K562 (cell line): ENCODE data around the gene UQCR11. TPM values are rescaled to one million over a fixed set of nuclear protein-coding genes. Genes with fewer than 3 reads are reported as not detected.

Source experiments
- BACH1 ChIP-seq: fragments of 200-800 bp; sonication (Bioruptor generic); IDR thresholded peaks from 2 replicates; pipeline ENCODE4 v1.6.1; 2016; ENCODE audit warnings: missing genetic modification characterization, missing compliant biosample characterization
- BMI1 ChIP-seq: fragments of 150-350 bp; IDR thresholded peaks from 2 replicates; pipeline ENCODE4 v1.6.1; 2014; ENCODE audit warnings: low read length
- CBX1 ChIP-seq: sonication (generic); IDR thresholded peaks from 2 replicates; pipeline ENCODE4 v1.6.1; 2016; ENCODE audit warnings: antibody characterized with exemption, low read depth, mild to moderate bottlenecking
- CREB1 ChIP-seq, 2 experiments: sonication (generic) in 1 of 2; formaldehyde crosslinking in 1 of 2; IDR thresholded peaks; 2 replicates each; pipeline versions ENCODE4 v1.6.1 to v1.8.0; 2012 to 2022; ENCODE audit warnings: inconsistent platforms in 1 of 2, mild to moderate bottlenecking in 1 of 2, missing genetic modification reagents in 1 of 2, moderate library complexity in 1 of 2
- ESRRA ChIP-seq: fragments of 450-650 bp; IDR thresholded peaks from 2 replicates; pipeline ENCODE4 v1.6.1; 2014; ENCODE audit warnings: low read depth, mild to moderate bottlenecking, moderate library complexity, borderline replicate concordance
- GATAD2B ChIP-seq: fragments of 450-650 bp; IDR thresholded peaks from 2 replicates; pipeline ENCODE4 v1.6.1; 2017; ENCODE audit warnings: mild to moderate bottlenecking, borderline replicate concordance
- GTF2B ChIP-seq: IDR thresholded peaks from 2 replicates; pipeline ENCODE4 v1.6.1; 2011; ENCODE audit not compliant: insufficient read length; ENCODE audit errors: extremely low read depth
- HDGF ChIP-seq: fragments of 450-650 bp; IDR thresholded peaks from 2 replicates; pipeline ENCODE4 v1.6.1; 2016
- KAT2B ChIP-seq: IDR thresholded peaks from one replicate; pipeline ENCODE4 v1.6.1; 2012; ENCODE audit warnings: low read depth, mild to moderate bottlenecking, control low read depth, inconsistent platforms, low read length, moderate library complexity
- KAT8 ChIP-seq: fragments of 450-650 bp; IDR thresholded peaks from 2 replicates; pipeline ENCODE4 v1.6.1; 2016; ENCODE audit warnings: low read depth, mild to moderate bottlenecking
- KDM2B ChIP-seq: fragments of 250-450 bp; sonication (Bioruptor Pico); IDR thresholded peaks from 2 replicates; pipeline ENCODE4 v1.8.0; 2021; ENCODE audit warnings: mild to moderate bottlenecking, moderate library complexity
- MED1 ChIP-seq: sonication (generic); formaldehyde crosslinking; IDR thresholded peaks from 2 replicates; pipeline ENCODE4 v1.8.1; 2023; ENCODE audit warnings: missing genetic modification reagents, borderline replicate concordance
- MYBL2 ChIP-seq, 2 experiments: fragments of 450-650 bp in 1 of 2; sonication (generic) in 1 of 2; formaldehyde crosslinking in 1 of 2; IDR thresholded peaks; 2 replicates each; pipeline versions ENCODE4 v1.6.1 to v1.8.1; 2017 to 2022; ENCODE audit warnings: borderline replicate concordance in 1 of 2, inconsistent platforms in 1 of 2, low read depth in 1 of 2, mild to moderate bottlenecking in 1 of 2, missing genetic modification reagents in 1 of 2, moderate library complexity in 1 of 2
- PML ChIP-seq: IDR thresholded peaks from 2 replicates; pipeline ENCODE4 v1.6.1; 2012; ENCODE audit warnings: low read length, inconsistent platforms
- POLR2G ChIP-seq: fragments of 200-400 bp; formaldehyde crosslinking; IDR thresholded peaks from 2 replicates; pipeline ENCODE4 v1.6.1; 2017; ENCODE audit warnings: low read depth, mild to moderate bottlenecking, antibody characterized with exemption, low read length, moderate library complexity
- RB1 ChIP-seq: fragments of 450-650 bp; IDR thresholded peaks from 2 replicates; pipeline ENCODE4 v1.6.1; 2017; ENCODE audit warnings: low read depth, mild to moderate bottlenecking
- RFX7 ChIP-seq: fragments of 250-450 bp; sonication (Bioruptor Pico); IDR thresholded peaks from 2 replicates; pipeline ENCODE4 v1.5.1; 2021; ENCODE audit warnings: mild to moderate bottlenecking
- SRSF7 ChIP-seq: fragments of 200-400 bp; formaldehyde crosslinking; optimal IDR thresholded peaks from 2 replicates; pipeline ENCODE3; 2017; ENCODE audit warnings: mild to moderate bottlenecking, low read depth, low read length
- TAF7 ChIP-seq: fragments of 450-650 bp; IDR thresholded peaks from 2 replicates; pipeline ENCODE4 v1.6.1; 2016; ENCODE audit warnings: missing genetic modification characterization, missing compliant biosample characterization
- TCF7 ChIP-seq: sonication (generic); IDR thresholded peaks from 2 replicates; pipeline ENCODE4 v1.6.1; 2016; ENCODE audit warnings: antibody characterized with exemption, borderline replicate concordance
- USF1 ChIP-seq: sonication (generic); formaldehyde crosslinking; IDR thresholded peaks from 2 replicates; pipeline ENCODE4 v1.9.0; 2022; ENCODE audit warnings: mild to moderate bottlenecking, missing genetic modification reagents
- ZBED1 ChIP-seq: IDR thresholded peaks from 2 replicates; pipeline ENCODE4 v1.6.1; 2014
- ZNF239 ChIP-seq: fragments of 250-450 bp; sonication (Bioruptor Pico); IDR thresholded peaks from 2 replicates; pipeline ENCODE4 v1.4.0; 2020; ENCODE audit warnings: mild to moderate bottlenecking
- ZNF282 ChIP-seq: sonication (generic); formaldehyde crosslinking; IDR thresholded peaks from 2 replicates; pipeline ENCODE4 v1.8.1; 2023; ENCODE audit warnings: missing genetic modification reagents
- polyA plus RNA-seq, 8 experiments: library from polyadenylated mRNA; depleted of rRNA in 4 of 8; stranded (reverse) in 5 of 8; unstranded in 3 of 8; fragments of >200 nt; fragmentation: Nextera tagmentation in 2 of 8; fragmentation: Illumina TruSeq in 1 of 8; extraction: Ambion mirVana in 2 of 8; extraction: Trizol in 1 of 8; gene quantifications; 2 replicates each; pipeline versions ENCODE4 v1.2.1 to v1.2.3, GENCODE V29; 2011 to 2014; ENCODE audit warnings: inconsistent platforms in 1 of 8, missing spikeins in 1 of 8
- total RNA-seq, 7 experiments: library from RNA; depleted of rRNA in 6 of 7; stranded (reverse); fragments of >200 nt in 6 of 7; fragmentation: Illumina TruSeq in 2 of 7; extraction: Trizol in 2 of 7; gene quantifications; 2 replicates each; pipeline versions ENCODE4 v1.2.1 to v1.2.3, GENCODE V29; 2011 to 2021; ENCODE audit warnings: low replicate concordance in 1 of 7
- TF ChIP-seq, protein P1 (sequence below): sonication (generic); formaldehyde crosslinking; IDR thresholded peaks from 2 replicates; pipeline ENCODE4 v1.8.0; 2022; ENCODE audit warnings: mild to moderate bottlenecking, low read depth, missing genetic modification reagents
- TF ChIP-seq, protein P2 (sequence below), 3 experiments: fragments of 200-800 bp in 1 of 3; sonication (Bioruptor generic) in 1 of 3; sonication (generic) in 1 of 3; formaldehyde crosslinking in 1 of 3; IDR thresholded peaks; 2 replicates each; pipeline versions ENCODE4 v1.6.1 to v1.8.0; 2016 to 2022; ENCODE audit warnings: mild to moderate bottlenecking in 2 of 3, missing compliant biosample characterization in 2 of 3, missing genetic modification characterization in 2 of 3, missing genetic modification reagents in 1 of 3

The UQCR11 gene
- total and polyA plus RNA-seq, 9 of the 15 experiments (the other 6 are each of a cell fraction or from before 2014, with no cell fraction given): 57.6 to 394 (median 259) TPM

DNA sequence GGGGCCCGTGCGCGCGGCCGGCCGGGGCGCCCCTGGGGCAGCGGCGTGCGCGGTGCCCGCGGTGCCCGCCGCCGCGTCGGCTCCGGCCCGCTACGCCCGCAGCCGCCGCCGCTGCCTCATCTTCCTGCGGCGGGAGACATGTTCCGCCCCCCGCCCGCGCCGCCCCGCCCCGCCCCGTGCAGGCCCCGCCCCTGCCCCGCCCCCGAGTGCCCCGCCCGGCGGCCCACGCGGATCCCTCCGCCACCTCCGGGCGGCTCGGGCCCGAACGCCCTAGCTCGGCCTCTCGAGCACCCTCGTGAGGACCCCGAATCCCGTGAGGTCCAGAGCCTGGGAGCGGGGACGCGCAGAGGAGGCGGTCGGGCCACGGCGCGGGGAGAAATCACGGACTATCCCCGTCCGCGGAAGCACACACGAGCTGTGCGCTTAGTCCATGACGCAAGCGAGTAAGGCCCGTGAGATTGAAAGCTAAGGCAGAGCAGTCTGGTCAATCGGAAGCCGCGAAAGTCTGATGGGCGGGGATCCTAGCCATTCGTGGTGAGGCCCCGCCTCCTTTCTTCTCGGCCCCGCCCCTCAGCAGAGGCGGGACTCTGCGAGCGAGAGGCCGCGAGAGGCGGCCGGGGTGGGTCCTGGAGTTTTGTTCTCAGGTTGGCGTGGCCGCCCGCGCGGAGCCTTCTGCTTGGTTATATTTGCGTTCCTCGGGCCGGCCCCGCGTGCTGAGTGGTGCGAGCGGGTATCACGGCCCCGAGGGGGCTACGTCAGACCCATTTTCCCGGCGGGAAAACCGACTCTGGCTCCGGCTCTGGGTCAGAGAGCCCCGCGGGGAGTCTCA, 47.4 kb upstream of the UQCR11 start, which contains the start of gene TCF3 (continued):
- TF ChIP-seq, protein P1, sequence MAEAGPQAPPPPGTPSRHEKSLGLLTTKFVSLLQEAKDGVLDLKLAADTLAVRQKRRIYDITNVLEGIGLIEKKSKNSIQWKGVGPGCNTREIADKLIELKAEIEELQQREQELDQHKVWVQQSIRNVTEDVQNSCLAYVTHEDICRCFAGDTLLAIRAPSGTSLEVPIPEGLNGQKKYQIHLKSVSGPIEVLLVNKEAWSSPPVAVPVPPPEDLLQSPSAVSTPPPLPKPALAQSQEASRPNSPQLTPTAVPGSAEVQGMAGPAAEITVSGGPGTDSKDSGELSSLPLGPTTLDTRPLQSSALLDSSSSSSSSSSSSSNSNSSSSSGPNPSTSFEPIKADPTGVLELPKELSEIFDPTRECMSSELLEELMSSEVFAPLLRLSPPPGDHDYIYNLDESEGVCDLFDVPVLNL: no peak
- 0 out of 2 replicates have a peak, but pooled peaks have one; percentile 35 for TF ChIP-seq KDM2B
- TF ChIP-seq CBX1: peak; percentile 95
- no peak for TF ChIP-seq GTF2B
- TF ChIP-seq USF1 (CRISPR knock-in tag): no peak
- peak; percentile 95 for TF ChIP-seq CREB1 (IDR thresholded peaks at IDR 0.05)
- peak; percentile 95 for TF ChIP-seq CREB1 (CRISPR knock-in tag; IDR thresholded peaks at IDR 0.05)
- no peak for TF ChIP-seq KAT8
- no peak for TF ChIP-seq MYBL2 (IDR thresholded peaks at IDR 0.05; ENCODE audit: low read depth)
- no peak for TF ChIP-seq MYBL2 (CRISPR knock-in tag; IDR thresholded peaks at IDR 0.05; ENCODE audit: borderline replicate concordance)
- peak; percentile 85 for TF ChIP-seq TAF7 (tag)
- no peak for TF ChIP-seq MED1 (CRISPR knock-in tag)
- TF ChIP-seq ZNF239 (CRISPR knock-in tag): peak; percentile 21; the same call in 1 of the 2 replicates
- no peak for TF ChIP-seq ZBED1
- no peak for TF ChIP-seq RFX7
- peak; percentile 96 for TF ChIP-seq RB1
- peak; percentile 95 for TF ChIP-seq POLR2G
- peak; percentile 65 for TF ChIP-seq ESRRA
- no peak; the same call in 1 of the 2 replicates for TF ChIP-seq TCF7
- no peak for TF ChIP-seq BACH1 (tag)
- TF ChIP-seq GATAD2B: peak; percentile 20; the same call in 1 of the 2 replicates
- TF ChIP-seq BMI1: no peak
- TF ChIP-seq PML: no peak
- TF ChIP-seq SRSF7: no peak
- no peak for TF ChIP-seq HDGF
- no peak for TF ChIP-seq KAT2B
- TF ChIP-seq, protein P2, sequence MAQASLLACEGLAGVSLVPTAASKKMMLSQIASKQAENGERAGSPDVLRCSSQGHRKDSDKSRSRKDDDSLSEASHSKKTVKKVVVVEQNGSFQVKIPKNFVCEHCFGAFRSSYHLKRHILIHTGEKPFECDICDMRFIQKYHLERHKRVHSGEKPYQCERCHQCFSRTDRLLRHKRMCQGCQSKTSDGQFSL (CRISPR knock-in tag; IDR thresholded peaks at IDR 0.05): no peak; the same call in 1 of the 2 replicates
- TF ChIP-seq, protein P2 (tag; IDR thresholded peaks at IDR 0.05): no peak
- TF ChIP-seq ZNF282 (CRISPR knock-in tag): no peak
